ENCODE data around the gene MGAT5.
A peak's percentile ranks its signal among the peaks of the same experiment; 100 is the strongest.

MGAT5 gene, protein sequence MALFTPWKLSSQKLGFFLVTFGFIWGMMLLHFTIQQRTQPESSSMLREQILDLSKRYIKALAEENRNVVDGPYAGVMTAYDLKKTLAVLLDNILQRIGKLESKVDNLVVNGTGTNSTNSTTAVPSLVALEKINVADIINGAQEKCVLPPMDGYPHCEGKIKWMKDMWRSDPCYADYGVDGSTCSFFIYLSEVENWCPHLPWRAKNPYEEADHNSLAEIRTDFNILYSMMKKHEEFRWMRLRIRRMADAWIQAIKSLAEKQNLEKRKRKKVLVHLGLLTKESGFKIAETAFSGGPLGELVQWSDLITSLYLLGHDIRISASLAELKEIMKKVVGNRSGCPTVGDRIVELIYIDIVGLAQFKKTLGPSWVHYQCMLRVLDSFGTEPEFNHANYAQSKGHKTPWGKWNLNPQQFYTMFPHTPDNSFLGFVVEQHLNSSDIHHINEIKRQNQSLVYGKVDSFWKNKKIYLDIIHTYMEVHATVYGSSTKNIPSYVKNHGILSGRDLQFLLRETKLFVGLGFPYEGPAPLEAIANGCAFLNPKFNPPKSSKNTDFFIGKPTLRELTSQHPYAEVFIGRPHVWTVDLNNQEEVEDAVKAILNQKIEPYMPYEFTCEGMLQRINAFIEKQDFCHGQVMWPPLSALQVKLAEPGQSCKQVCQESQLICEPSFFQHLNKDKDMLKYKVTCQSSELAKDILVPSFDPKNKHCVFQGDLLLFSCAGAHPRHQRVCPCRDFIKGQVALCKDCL

GRCh38 chr2:134253804-134254203 is at the start of gene MGAT5:
Gene MGAT5 (plus strand): TSS chr2:134254072. CDS start chr2:134254404, 332 bp downstream.
- no peak for DNase-seq

DNA sequence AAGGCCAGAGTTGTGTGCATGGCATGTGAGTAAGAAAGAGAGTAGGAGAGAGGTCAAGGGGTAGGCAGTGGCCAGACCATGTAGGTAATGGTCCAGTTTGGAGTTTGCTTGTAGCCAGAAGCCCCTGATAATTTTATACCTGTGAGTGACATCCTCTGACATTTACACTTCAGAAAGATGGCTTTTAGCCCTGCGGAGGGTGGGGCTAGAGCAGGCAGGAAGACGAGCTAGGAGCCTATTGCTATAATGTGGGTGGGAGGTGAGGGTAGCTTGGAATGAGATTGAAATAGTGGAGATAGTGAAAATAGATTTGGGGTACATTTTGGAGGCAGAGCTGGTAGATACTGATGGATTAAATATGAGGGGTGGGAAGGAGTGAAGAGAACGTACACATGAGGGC is 48.8 kb upstream of the MGAT5 start:
- DNase-seq = no peak

DNA sequence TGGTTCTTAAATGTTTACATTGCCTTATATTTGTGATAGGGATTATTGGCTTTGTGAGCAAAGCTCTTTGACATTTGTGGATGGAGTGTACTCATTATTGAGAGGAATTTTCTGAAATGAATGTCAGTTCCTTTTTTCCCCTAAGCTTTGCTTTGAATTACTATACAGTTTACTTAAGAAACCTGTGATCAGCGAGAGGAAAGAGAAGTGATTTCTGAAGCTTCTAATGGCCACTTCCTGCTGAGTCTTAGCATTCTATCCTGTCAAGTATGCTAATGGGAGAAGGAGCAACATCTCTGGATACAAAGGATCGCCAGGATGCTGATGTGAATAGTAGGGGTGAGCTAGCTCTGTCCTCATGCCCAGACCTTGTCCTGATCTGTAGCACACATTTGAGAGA is 47.8 kb upstream of the MGAT5 start:
- DNase-seq = peak; percentile 12

DNA sequence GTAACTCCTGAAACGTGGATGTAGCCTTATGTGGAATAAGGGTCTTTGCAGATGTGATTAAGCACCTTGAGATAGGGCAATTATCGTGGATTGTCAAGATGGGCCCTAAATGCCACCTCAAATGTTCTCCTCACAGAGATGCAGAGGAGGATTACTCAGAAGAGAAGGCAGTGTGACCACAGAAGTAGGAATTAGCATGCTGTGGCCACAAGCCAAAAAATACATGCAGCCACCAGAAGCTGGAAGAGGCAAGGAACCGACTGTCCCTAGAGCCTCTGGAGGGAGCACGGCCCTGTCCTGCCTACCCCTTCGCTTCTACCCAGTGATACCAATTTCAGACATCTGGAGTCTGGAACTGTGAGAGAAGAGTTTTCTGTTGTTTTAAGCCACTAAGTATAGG is 47.3 kb upstream of the MGAT5 start:
- DNase-seq = no peak

- peak; percentile 80 for DNase-seq
These were observed 46.2 kb upstream of the MGAT5 start for GRCh38 chr2:134207589-134208209.

DNA sequence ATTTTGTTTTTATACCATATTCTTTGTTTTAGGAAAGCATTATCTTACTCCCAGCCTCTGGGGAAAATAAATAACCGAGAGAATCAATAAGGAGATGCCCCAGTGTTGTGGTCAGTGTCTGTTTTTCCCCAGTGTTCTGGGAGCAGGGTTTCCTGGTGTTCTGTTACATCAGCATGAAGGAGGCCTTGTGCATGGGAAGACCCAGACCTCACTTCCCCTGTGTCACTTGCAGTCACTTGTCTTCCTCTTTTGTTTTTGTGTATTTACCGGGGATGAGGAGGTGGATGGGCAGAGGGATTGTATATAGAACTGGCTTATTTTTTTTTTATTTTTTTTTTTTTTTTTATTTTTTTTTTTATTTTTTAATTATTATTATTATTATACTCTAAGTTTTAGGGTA is 45.0 kb upstream of the MGAT5 start:
- no peak for DNase-seq

DNA sequence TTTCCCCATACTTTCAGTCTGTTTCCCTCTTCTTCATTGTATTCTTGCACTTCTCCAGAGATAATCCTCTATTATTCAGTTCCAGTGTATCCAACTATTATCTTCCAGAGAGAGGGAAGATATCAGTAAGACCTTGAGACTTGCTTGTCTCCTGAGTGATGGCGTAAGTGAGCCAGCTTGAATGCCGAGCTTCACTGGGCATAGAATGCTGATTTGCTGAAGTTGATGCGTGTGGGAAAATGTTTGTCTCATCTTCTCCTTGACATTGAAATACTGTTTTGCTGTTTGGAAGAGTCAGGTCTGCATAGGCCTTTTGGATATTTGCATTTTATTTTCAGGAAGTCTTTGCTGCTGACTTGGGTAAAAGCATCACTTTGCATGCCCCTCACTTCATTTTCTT is 41.1 kb upstream of the MGAT5 start:
- no peak for DNase-seq

GRCh38 chr2:134216152-134216829 is 37.6 kb upstream of the MGAT5 start:
- DNase-seq = no peak

- DNase-seq = no peak
These were observed 36.5 kb upstream of the MGAT5 start for GRCh38 chr2:134217351-134217750.

DNA sequence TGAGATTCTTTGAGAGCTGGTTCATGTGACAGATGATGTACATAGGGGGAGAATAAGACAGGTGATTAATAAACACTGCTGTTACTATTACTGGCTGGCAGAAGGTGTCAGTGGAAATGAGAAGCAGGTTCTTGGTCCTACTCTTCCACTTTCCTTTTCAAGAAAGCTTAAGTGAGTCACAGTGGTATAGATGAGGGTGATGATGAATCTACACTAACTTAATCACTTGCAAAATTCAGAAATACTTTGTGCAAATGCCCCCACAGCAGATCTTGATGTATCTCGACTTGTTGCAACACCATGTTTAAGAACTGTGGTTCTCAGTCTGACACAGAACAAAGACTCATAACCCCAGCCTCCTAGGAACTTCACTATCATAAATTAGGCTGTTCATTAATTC is 35.9 kb upstream of the MGAT5 start:
- DNase-seq = peak; percentile 41

DNA sequence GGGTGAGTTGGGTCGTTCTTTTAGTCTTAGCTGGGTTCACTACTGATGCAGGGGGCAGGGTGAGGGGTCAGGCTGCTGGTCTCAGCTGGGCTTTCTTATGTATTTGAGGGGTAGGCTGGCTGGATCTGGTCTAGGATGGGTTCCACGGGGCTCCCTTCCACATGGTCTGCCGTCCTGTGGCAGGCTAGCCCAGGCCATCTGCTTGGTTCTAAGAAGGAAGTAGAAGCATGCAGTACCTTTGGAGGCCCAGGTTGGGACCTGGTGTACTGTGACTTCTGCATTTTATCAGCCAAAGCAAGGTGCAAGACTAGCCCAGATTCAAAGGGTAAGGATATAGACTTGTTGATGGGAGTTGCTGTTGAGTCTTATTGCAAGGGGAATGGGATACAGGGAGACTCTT is 35.5 kb upstream of the MGAT5 start:
- no peak for DNase-seq

DNA sequence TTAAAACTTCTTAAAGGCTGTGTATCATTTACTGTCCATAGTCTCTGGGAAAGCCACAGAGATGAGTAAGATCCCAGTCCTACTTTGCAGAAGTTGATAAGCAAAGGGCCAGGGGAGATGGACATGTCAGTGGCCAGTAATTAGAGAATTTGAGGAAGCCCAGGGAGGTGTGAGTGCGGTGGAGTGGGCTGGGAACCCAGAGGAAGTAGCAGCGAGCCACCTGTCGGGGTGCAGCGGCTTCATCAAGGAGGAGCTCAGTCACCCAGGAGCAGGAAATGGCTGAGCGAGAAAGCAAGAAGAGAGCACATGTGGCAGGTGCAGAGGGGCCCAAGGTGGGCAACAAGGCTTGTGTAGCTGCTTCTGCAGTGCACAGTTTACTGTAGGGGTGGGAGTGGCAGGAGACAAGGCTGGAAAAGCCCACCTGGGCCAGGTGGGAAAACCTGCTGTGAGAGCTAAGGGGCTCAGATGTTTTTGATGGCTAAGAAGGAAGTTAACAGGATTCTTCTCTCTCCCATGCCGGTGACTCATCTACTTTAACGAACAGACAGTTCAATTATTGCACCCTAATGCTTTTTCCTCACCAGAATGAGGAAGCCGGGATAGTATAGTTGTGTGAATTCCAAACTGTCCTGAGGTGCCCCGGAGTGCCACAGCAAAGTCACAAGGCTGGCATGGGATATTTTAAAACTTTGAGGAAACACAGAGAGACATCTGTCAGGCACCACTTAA is 34.8 kb upstream of the MGAT5 start:
- DNase-seq = no peak

DNA sequence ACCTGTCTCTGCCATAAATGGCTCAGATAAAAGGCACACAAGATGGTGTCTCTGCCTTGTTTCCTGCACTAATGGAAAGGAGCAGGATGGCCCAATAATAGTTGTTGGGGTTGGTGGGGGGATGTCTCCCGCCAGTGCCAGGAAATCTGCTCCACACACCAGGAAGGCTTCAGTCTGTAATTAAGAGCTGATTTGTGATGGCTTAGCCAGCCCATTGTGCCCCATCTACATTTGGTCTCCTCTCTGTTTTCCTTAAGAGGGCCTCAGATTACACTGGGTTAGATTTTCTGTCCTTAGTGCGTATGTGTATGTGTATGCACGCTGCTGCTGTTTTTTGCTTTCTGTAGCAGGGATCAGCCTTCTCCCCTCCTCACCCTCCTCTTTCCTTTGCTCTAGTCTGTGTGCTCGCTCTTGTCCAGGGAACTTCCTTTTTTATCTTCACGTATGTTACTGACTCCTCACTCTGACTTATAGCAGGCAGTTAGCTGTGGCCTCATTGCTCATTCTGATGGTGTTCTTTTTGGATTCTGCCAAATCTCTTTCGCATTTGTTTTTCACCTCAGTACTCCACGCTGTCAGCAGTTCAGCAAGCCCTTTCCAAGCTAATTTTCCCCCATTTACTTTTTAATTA is 33.4 kb upstream of the MGAT5 start:
- DNase-seq = peak; percentile 18

- no peak for DNase-seq
These were observed 29.9 kb upstream of the MGAT5 start for GRCh38 chr2:134224005-134224404.

GRCh38 chr2:134225173-134225572 is 28.7 kb upstream of the MGAT5 start:
- DNase-seq = no peak

DNA sequence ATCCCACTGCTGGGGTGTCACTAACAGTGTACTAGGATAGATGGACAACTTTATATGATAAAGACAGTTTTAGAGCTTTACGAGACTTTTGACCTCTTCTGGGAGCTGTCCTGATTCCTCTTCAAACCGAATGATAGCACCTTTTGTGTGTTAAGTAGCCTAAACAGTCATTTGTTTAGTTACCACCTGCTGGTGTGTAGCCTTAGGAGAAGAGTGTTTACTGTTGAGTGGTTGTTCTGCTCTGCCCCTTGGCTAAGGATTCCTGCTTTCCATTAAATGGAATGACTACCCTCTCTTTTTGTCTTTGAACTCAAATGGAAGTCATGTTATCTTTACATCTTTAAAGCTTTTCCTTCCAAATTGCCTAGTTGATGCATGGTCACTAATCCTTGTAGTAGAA is 28.0 kb upstream of the MGAT5 start:
- no peak for DNase-seq

- no peak for DNase-seq
These were observed 27.3 kb upstream of the MGAT5 start for GRCh38 chr2:134226601-134227000.

DNA sequence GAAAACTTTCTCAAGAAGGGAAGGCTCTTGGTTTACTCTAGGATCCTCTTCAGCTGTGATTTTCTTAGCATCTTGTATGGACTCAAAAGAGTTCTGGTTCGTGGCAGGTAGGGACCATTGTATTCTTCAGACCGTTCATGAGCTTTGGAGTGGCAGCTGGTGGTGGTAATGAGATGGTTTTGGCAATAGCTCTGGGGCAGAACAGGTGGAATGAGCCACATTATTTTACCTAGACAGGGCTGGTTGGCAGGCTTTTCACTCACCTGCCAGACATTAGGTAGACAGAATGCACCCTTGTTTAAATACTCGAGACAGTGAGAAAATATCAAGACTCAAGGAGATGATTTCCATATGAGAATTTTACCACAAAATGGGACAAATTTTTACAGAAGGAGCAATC is 26.2 kb upstream of the MGAT5 start:
- DNase-seq = no peak

DNA sequence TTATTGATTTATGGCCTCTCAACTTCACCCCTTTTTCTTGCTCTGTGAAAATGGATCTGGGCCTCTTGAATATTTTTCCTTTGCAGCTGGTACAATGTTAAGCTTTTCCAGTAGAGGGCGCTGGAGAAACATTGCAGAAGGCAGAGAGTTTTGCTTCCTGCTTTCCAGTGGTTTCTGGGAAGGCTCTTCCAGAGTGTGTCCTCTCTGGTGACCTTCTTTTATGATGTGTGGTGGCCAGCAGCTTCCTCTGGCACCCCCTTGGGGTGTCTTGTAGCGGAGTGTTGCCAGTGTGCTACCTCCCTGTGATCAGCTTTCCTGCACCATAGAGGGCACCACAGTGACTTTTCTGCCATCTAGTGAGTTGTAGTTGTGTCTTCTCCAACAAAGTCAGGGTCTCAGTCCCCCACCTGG is 25.4 kb upstream of the MGAT5 start:
- peak; percentile 52 for DNase-seq

DNA sequence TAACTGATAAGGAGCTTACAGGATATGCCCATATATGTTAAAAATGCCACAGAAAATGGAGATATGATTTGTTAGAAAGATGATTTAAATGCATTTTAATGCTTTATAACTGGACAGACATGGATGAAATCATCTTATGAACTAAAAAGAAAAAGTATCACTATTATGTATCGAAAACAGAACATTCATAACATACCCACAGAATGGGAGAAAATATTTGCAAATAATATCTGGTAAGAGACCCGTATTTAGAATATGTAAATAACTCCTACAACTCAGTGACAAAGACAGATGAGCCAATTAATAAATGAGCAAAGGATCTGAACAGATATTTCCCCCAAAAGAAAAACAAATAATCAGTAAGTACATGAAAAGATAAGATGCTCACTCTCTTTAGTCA is 24.3 kb upstream of the MGAT5 start:
- no peak for DNase-seq

GRCh38 chr2:134230885-134231284 is 23.0 kb upstream of the MGAT5 start:
- no peak for DNase-seq

DNA sequence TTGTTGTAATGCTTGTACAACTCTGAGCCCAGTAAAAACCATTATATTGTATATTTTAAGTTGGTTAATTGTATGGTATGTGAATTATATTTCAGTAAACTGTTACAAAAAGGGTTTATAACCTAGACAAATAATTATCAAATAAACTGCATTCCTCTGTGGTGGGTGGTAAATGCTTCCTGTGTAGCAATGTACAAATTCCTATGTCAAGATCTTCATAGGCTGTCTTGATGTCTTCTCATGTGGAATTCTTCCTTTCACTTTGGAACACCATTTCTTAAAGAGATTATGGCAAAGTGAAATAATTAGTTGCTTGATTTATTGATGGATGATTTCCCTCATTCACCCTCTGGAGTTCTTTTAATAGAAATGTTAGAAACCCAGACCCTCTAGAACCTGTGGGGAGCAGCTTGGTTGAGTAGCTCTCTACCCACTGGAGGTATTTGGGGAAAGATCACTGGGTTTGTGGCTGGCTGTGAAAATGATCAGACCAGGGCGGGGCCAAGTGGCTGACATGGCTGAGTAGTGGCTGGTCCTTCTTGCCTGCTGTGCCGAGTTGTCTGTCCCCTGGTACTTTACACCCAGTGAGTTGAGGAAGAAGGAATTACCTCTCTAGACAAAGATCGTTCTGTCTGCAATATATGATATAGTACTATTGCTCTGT is 22.4 kb upstream of the MGAT5 start:
- no peak for DNase-seq

Data from hematopoietic multipotent progenitor cell treated with erythropoietin and hydrocortisone succinate and interleukin-3 and kit ligand, for 6 days (in vitro differentiated cells).